Activated T-cell treated with anti-CD3 and anti-CD28 coated beads for 1 hour (primary cell): ENCODE measurements around the gene SUPT3H.
"Not testable (repeated sequence)": the region's sequence is repeated elsewhere in the genome, so short reads cannot be mapped to it uniquely, and the experiment has no call there.

Experiments
- DNase-seq: peaks from one replicate; pipeline ENCODE4 v3.0.0-alpha.2; 2020; ENCODE audit warnings: low read depth

SUPT3H gene

GRCh38 chr6:44951253-44951747 lies 426.4 kb downstream of the SUPT3H start:
- DNase-seq = no peak

GRCh38 chr6:44949596-44950201 lies 428.0 kb downstream of the SUPT3H start:
- DNase-seq = no peak

- DNase-seq = no peak
These were observed 434.2 kb downstream of the SUPT3H start for GRCh38 chr6:44943541-44943940.

- DNase-seq = no peak
These were observed 434.9 kb downstream of the SUPT3H start for GRCh38 chr6:44942798-44943197.

- no peak for DNase-seq
These were observed 435.5 kb downstream of the SUPT3H start for GRCh38 chr6:44942201-44942600.

GRCh38 chr6:44940367-44940766 lies 437.4 kb downstream of the SUPT3H start:
- no peak for DNase-seq

- DNase-seq = no peak
These were observed 441.9 kb downstream of the SUPT3H start for GRCh38 chr6:44935693-44936300.

- no peak for DNase-seq
These were observed 444.6 kb downstream of the SUPT3H start for GRCh38 chr6:44933108-44933507.

GRCh38 chr6:44932651-44933091 lies 445.1 kb downstream of the SUPT3H start:
- peak; percentile 20 for DNase-seq

GRCh38 chr6:44931385-44931784 lies 446.3 kb downstream of the SUPT3H start:
- no peak for DNase-seq

GRCh38 chr6:44926556-44926955 lies 451.2 kb downstream of the SUPT3H start:
- no peak for DNase-seq

GRCh38 chr6:44925100-44925739 lies 452.5 kb downstream of the SUPT3H start:
- DNase-seq = no peak

GRCh38 chr6:44923444-44923843 lies 454.3 kb downstream of the SUPT3H start:
- no peak for DNase-seq

- DNase-seq = no peak
These were observed 455.9 kb downstream of the SUPT3H start for GRCh38 chr6:44921798-44922197.

GRCh38 chr6:44920952-44921491 lies 456.7 kb downstream of the SUPT3H start:
- DNase-seq = no peak

GRCh38 chr6:44918671-44919296 lies 458.9 kb downstream of the SUPT3H start:
- no peak for DNase-seq

- DNase-seq = no peak
These were observed 460.3 kb downstream of the SUPT3H start for GRCh38 chr6:44917430-44917829.

GRCh38 chr6:44915111-44915510 lies 462.6 kb downstream of the SUPT3H start:
- DNase-seq = no peak

GRCh38 chr6:44914141-44914540 lies 463.6 kb downstream of the SUPT3H start:
- no peak for DNase-seq

GRCh38 chr6:44906761-44907160 lies 471.0 kb downstream of the SUPT3H start:
- no peak for DNase-seq

- DNase-seq = not testable (repeated sequence)
These were observed 477.4 kb downstream of the SUPT3H start for GRCh38 chr6:44900358-44900757.

GRCh38 chr6:44898296-44898930 lies 479.3 kb downstream of the SUPT3H start:
- DNase-seq = no peak
